GM12875 (cell line): ENCODE measurements around the gene THADA.
"Not testable (repeated sequence)": the region's sequence is repeated elsewhere in the genome, so short reads cannot be mapped to it uniquely, and the experiment has no call there.

ENCODE experiments used
- H3K4me3 ChIP-seq: one replicate; pipeline ENCODE4 v1.5.1; 2011; ENCODE audit warnings: low read depth, low read length, control low read depth
- TF ChIP-seq, protein P1 (sequence below): IDR thresholded peaks from 2 replicates; pipeline ENCODE4 v1.5.1; 2011; ENCODE audit warnings: low read depth, mild to moderate bottlenecking, control low read depth, inconsistent platforms, low read length, moderate library complexity, borderline replicate concordance; ENCODE audit not compliant: insufficient read depth

THADA gene

DNA sequence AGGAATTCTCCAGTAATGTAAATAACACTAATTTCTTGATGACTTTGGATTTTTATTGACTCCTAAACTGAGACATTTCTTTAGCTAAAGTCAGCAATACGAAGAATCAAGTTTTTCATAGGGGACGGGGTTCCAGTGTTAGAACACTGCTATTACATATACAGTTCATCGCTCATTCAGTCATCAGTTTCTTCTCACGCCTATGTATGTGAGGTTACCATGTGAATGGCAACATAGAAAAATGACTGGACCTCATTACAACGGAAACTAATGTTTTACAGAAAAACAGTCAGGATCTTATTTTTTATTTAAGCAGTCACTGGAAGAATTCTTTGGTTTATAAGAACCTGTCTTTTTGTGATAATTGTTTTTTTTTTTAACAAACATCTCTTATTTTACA lies 56.4 kb downstream of the THADA start:
- TF ChIP-seq, protein P1, sequence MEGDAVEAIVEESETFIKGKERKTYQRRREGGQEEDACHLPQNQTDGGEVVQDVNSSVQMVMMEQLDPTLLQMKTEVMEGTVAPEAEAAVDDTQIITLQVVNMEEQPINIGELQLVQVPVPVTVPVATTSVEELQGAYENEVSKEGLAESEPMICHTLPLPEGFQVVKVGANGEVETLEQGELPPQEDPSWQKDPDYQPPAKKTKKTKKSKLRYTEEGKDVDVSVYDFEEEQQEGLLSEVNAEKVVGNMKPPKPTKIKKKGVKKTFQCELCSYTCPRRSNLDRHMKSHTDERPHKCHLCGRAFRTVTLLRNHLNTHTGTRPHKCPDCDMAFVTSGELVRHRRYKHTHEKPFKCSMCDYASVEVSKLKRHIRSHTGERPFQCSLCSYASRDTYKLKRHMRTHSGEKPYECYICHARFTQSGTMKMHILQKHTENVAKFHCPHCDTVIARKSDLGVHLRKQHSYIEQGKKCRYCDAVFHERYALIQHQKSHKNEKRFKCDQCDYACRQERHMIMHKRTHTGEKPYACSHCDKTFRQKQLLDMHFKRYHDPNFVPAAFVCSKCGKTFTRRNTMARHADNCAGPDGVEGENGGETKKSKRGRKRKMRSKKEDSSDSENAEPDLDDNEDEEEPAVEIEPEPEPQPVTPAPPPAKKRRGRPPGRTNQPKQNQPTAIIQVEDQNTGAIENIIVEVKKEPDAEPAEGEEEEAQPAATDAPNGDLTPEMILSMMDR, result no peak
- no peak overlapping the region for H3K4me3 ChIP-seq

DNA sequence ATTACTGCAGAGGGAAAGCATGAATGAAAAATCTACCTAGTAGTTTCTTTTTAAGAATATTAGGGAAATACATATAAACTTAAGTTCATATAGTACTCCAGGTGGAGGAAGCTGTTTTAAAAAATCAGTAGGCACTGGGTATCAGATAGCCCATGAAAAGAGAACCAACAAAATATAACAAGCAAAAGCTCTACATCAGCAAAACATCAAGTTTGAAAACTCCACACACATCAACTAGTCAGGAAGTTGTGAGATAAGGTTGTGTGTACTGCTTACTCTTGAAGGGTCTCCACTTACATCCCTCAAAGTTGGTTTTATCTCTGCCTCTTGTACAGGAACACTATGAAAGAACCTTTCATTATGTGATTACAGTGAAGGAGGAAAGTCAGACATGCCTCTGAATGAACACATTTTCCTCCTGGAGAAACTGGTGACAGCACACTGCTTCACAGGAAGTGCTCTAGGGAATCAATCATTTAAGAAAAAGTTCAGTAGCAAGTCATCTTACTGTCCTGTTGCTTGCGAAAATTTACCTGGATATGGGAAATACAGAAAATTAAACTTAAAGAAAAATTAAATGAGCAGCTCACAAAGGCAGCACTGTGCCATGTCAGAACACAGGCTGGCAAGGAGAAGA lies 57.7 kb downstream of the THADA start:
- TF ChIP-seq, protein P1, result no peak
- no peak overlapping the region for H3K4me3 ChIP-seq

DNA sequence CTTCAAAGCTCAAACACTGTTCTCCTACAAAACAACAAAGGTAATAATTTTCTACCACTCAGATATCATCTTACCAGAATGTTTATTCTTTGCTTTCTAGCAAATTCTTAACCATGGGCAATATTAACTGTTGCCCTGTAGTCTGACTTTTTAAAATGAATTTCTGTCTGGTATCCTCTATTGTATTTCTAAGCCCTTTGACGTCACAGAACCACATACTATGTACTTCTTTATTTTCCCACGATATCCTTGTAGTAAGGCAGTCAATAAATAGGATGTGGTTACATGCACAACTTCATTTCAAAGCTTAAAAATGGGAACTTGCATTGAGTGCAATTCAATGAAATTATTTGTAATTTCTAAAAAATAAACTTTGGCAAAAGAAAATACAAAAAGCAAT lies 58.7 kb downstream of the THADA start:
- no peak overlapping the region for H3K4me3 ChIP-seq
- TF ChIP-seq, protein P1, result no peak

DNA sequence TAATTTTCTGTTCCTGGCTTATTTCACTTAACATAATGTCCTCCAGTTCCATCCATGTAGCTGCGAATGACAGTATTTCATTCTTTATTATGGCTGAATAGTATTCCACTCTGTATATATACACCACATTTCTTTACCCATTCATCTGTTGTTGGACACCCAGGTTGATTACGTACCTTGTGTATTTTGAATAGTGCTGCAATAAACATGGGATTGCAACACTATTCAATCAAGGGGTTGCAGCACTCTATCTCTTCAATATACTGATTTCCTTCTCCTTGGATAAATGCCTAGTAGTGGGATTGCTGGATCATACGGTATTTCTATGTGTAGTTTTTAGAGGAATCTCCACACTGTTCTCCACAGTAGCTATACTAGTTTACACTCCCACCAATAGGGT lies 61.3 kb downstream of the THADA start:
- no peak overlapping the region for H3K4me3 ChIP-seq
- TF ChIP-seq, protein P1, result no peak

DNA sequence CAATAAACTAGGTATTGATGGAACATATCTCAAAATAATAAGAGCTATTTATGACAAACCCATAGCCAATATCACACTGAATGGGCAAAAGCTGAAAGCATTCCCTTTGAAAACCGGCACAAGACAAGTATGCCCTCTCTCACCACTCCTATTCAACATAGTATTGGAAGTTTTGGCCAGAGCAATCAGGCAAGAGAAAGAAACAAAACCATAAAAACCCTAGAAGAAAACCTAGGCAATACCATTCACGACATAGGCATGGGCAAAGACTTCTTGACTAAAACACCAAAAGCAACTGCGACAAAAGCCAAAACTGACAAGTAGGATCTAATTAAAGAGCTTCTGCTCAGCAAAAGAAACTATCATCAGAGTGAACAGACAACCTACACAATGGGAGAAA lies 63.3 kb downstream of the THADA start:
- H3K4me3 ChIP-seq, result not testable (repeated sequence)

DNA sequence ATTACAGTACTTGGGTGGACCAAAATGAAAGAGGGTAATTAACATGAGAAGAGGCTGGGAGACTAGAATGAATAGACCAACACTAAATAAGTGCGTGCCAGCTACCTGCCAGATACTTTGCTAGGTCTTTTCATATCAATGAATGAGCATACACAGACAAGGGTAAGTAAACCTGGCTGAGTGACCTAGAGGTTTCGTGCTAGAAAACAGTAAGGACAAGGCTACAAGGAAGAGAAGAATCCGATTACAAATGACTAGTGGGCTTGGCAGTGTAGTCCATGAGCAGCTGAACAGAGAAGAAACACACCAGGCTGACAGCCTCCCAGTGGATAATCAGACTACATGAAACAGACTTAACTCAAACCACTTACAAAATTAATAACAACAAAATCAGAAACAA lies 64.6 kb downstream of the THADA start:
- TF ChIP-seq, protein P1, result no peak

DNA sequence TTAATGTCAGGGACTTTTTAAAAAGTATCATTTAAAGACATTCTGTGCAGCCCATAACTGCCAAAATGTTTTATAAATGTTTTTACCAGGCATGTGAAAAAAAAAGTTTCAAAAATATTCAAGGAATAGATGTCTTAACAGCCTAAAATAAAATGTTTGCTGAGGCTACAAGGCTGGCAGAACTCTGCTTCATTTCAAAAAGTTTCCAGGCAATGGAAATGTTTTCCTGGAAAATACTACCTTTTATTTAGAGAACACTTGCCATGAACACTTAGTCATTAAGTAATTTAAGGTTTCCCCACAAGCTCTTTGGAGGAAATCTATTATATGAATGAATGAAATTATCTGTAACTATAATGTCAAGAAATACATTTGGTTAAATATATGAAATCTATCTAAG lies 68.8 kb downstream of the THADA start:
- TF ChIP-seq, protein P1, result no peak
- H3K4me3 ChIP-seq, result no peak overlapping the region

More for the DNA sequence above, 64.6 kb downstream of the THADA start:
- H3K4me3 ChIP-seq, result no peak overlapping the region

DNA sequence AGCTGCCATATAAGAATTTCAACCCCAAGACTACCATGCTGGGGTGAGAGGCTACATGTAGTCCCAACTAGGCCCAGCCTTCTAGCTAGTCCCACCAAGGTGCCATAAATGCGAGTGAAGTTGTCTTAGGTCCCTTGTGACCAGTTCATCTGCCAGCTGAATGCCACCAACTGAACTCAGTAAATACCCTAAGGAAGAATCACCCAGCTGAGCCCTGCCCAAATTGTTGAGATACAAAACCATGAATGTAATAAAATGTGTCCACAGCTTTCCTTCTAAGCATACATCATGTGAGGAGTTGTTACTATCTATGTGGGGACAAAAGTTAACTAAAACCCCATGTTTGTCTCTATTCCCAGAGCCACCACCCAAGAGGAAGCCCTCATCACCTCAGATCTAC lies 70.3 kb downstream of the THADA start:
- H3K4me3 ChIP-seq, result no peak overlapping the region
- TF ChIP-seq, protein P1, result no peak
